Kidney (tissue), 2 donors: Measurements from ENCODE around the gene SLC22A8. TPM values are rescaled to one million over a fixed set of nuclear protein-coding genes. Genes with fewer than 3 reads are reported as not detected.

Experiments
- polyA plus RNA-seq: library from polyadenylated mRNA; stranded (reverse); fragments of 350-450 nt; fragmentation: Illumina TruSeq; extraction: RNeasy Lipid Tissue Mini Kit (QIAGEN cat#74804); gene quantifications from one replicate; pipeline ENCODE4 v1.2.3, GENCODE V29; 2014; ENCODE audit warnings: low read depth, low replicate concordance; ENCODE audit not compliant: insufficient read depth
- total RNA-seq: library from RNA; stranded (reverse); fragmentation: NEBNext Ultra II Directional; extraction: Animal tissue kit (Norgen Biotek cat#: 25700); gene quantifications from one replicate; pipeline ENCODE4 v1.2.1, GENCODE V29; 2021
- donor health status: DM: yes; HTN: yes; CAD: no.

The SLC22A8 gene
- total and polyA plus RNA-seq, 2 donors from 2014 or later, result 0.41 to 447 TPM

Other genes starting within 250 kb of the SLC22A8 start
- 27.1 TPM for gene TAF6L, start 244.4 kb downstream of the SLC22A8 start, total RNA-seq
- gene TAF6L, start 244.4 kb downstream of the SLC22A8 start, polyA plus RNA-seq, result 19.3 TPM
- gene TMEM179B, start 228.4 kb downstream of the SLC22A8 start, total RNA-seq, result 57.1 TPM
- gene TMEM179B, start 228.4 kb downstream of the SLC22A8 start, polyA plus RNA-seq, result 105 TPM
- 16.5 TPM for gene TMEM223, start 223.8 kb downstream of the SLC22A8 start, total RNA-seq
- 34.9 TPM for gene TMEM223, start 223.8 kb downstream of the SLC22A8 start, polyA plus RNA-seq
- 83.8 TPM for gene NXF1, start 210.4 kb downstream of the SLC22A8 start, total RNA-seq
- 70.7 TPM for gene NXF1, start 210.4 kb downstream of the SLC22A8 start, polyA plus RNA-seq
- gene STX5, start 183.8 kb downstream of the SLC22A8 start, total RNA-seq, result 39.6 TPM
- 44.6 TPM for gene STX5, start 183.8 kb downstream of the SLC22A8 start, polyA plus RNA-seq
- gene TEX54, start 183.0 kb downstream of the SLC22A8 start, total RNA-seq, result not detected
- not detected for gene TEX54, start 183.0 kb downstream of the SLC22A8 start, polyA plus RNA-seq
- 48.9 TPM for gene WDR74, start 176.3 kb downstream of the SLC22A8 start, total RNA-seq
- gene WDR74, start 176.3 kb downstream of the SLC22A8 start, polyA plus RNA-seq, result 38.5 TPM
- 203 TPM for gene SLC3A2, start 134.9 kb downstream of the SLC22A8 start, total RNA-seq
- gene SLC3A2, start 134.9 kb downstream of the SLC22A8 start, polyA plus RNA-seq, result 299 TPM
- gene CHRM1, start 94.5 kb downstream of the SLC22A8 start, total RNA-seq, result 0.44 TPM
- gene CHRM1, start 94.5 kb downstream of the SLC22A8 start, polyA plus RNA-seq, result 0.22 TPM
- gene SLC22A6, start 30.9 kb downstream of the SLC22A8 start, total RNA-seq, result 2.4 TPM
- 362 TPM for gene SLC22A6, start 30.9 kb downstream of the SLC22A8 start, polyA plus RNA-seq
- gene SLC22A24, start 128.4 kb upstream of the SLC22A8 start, total RNA-seq, result 0.91 TPM
- 0.86 TPM for gene SLC22A24, start 128.4 kb upstream of the SLC22A8 start, polyA plus RNA-seq
- gene SLC22A25, start 227.8 kb upstream of the SLC22A8 start, total RNA-seq, result not detected
- not detected for gene SLC22A25, start 227.8 kb upstream of the SLC22A8 start, polyA plus RNA-seq